ENCODE measurements around the gene SLC10A6.

DNA sequence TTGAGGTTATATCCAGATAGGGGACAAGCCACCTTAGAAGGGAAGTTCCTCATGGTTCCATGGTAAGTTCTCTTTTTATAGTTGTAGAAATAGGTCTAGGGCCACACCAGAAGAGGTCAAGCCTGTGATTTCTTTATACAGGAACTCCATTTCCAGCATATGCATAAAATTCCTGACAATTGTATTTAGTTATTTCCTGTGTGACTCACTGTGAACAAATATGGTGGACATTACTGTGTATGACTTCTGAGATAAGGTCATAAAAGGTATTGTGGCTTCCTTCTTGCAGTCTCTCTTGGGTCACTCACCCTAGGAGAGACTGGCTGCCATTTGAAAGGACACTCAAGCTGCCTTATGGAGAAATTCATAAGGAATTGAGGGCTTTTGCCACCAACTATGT is 45.3 kb upstream of the SLC10A6 start:
- TF ChIP-seq NRF1 (conservative IDR thresholded peaks at IDR 0.05; ENCODE audit: low read depth, low read length) (no peak), ZNF274 (IDR thresholded peaks at IDR 0.05; ENCODE audit: insufficient read depth, insufficient read length) (no peak), NFIC (IDR thresholded peaks at IDR 0.05; ENCODE audit: low read depth, low read length) (no peak), GABPA (IDR thresholded peaks at IDR 0.05; ENCODE audit: low read depth) (no peak), CEBPB (IDR thresholded peaks at IDR 0.05; ENCODE audit: borderline replicate concordance in 1 of 2, low read depth in 2 of 2, low read length in 2 of 2) (no peak), TCF12 (IDR thresholded peaks at IDR 0.05; ENCODE audit: low read depth, low read length) (no peak)
- TF ChIP-seq, protein P1, sequence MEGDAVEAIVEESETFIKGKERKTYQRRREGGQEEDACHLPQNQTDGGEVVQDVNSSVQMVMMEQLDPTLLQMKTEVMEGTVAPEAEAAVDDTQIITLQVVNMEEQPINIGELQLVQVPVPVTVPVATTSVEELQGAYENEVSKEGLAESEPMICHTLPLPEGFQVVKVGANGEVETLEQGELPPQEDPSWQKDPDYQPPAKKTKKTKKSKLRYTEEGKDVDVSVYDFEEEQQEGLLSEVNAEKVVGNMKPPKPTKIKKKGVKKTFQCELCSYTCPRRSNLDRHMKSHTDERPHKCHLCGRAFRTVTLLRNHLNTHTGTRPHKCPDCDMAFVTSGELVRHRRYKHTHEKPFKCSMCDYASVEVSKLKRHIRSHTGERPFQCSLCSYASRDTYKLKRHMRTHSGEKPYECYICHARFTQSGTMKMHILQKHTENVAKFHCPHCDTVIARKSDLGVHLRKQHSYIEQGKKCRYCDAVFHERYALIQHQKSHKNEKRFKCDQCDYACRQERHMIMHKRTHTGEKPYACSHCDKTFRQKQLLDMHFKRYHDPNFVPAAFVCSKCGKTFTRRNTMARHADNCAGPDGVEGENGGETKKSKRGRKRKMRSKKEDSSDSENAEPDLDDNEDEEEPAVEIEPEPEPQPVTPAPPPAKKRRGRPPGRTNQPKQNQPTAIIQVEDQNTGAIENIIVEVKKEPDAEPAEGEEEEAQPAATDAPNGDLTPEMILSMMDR (IDR thresholded peaks at IDR 0.05 in 2 of 3, conservative IDR thresholded peaks at IDR 0.05 in 1 of 3; ENCODE audit: control insufficient read depth in 2 of 3, extremely low read depth in 1 of 3, insufficient read depth in 1 of 3, low read depth in 3 of 3, low read length in 3 of 3): no peak
- TF ChIP-seq, protein P2, sequence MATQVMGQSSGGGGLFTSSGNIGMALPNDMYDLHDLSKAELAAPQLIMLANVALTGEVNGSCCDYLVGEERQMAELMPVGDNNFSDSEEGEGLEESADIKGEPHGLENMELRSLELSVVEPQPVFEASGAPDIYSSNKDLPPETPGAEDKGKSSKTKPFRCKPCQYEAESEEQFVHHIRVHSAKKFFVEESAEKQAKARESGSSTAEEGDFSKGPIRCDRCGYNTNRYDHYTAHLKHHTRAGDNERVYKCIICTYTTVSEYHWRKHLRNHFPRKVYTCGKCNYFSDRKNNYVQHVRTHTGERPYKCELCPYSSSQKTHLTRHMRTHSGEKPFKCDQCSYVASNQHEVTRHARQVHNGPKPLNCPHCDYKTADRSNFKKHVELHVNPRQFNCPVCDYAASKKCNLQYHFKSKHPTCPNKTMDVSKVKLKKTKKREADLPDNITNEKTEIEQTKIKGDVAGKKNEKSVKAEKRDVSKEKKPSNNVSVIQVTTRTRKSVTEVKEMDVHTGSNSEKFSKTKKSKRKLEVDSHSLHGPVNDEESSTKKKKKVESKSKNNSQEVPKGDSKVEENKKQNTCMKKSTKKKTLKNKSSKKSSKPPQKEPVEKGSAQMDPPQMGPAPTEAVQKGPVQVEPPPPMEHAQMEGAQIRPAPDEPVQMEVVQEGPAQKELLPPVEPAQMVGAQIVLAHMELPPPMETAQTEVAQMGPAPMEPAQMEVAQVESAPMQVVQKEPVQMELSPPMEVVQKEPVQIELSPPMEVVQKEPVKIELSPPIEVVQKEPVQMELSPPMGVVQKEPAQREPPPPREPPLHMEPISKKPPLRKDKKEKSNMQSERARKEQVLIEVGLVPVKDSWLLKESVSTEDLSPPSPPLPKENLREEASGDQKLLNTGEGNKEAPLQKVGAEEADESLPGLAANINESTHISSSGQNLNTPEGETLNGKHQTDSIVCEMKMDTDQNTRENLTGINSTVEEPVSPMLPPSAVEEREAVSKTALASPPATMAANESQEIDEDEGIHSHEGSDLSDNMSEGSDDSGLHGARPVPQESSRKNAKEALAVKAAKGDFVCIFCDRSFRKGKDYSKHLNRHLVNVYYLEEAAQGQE (IDR thresholded peaks at IDR 0.05; ENCODE audit: low read depth, low read length): no peak
